T-helper 1 cell treated with Interleukin-12 subunit alpha and Interleukin-12 subunit beta and Interleukin-4 antibody, amounts not matched to agents 30 ng/mL and 1 ng/mL, for 36 hours (primary cell): ENCODE results near the gene FOSB. TPM values are rescaled to one million over a fixed set of nuclear protein-coding genes. Genes with fewer than 3 reads are reported as not detected.

Experiments
- intact Hi-C: fragments of 100-400 bp; cut with micrococcal nuclease; formaldehyde crosslinking; loops from one replicate; pipeline ENCODE4 v1.15.1; 2024
- total RNA-seq: library from RNA; stranded (reverse); gene quantifications from 2 replicates; pipeline ENCODE4 v1.2.3, GENCODE V29; 2022

The FOSB gene
- total RNA-seq, 1 donor from 2014 or later = 6.4 TPM

DNA sequence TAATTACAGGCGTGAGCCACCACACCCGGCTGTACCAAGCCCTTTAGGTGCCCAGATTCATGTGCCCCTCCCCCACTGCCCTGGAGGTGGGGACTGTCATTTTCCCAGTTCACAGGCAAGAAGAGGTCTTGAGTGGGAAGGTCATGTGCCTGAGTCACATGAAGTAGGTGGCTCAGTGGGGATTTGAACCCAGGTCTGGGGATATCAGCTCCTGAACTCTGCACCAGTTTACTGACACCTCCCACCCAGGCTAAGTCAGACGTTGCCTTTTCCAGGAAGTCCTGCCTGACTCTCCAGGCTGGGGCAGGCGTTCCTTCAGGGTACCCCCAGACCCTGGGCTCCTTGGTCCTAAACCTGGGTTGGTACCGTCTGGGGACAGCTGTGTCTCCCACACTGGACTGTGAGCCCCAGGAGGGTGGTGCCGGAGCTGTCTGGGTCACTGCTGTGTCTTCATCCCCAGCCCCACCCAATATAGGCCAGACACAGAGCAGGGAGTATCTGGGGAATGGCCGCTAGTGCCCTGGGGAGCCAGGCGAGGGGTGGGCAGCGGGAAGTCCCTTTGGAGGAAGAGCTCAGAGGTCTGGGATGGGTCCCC is 48.1 kb downstream of the FOSB start:
- intact Hi-C loops = loop anchor here (1.0 kb wide), 1 partner anchor 9 kb away; the partner anchor contains the start of gene VASP

DNA sequence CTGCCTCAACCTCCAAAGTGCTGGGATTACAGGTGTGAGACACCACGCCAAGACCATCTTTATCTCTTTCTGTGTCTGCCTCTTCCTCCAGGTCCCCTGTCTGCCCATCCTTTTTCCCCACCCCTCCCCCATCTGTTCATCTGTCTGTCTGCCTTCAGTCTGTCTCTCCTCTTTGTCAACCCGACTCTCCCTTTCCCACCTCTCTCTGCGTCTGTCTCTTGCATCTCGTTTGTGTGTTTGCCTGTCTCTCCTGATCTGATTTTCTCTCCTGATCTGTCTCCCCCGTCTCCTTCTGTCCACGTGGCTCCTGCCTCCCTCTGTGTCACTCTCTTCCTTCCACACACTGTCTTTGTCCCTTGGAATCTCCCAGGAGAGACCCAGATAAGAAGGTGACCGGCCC is 49.4 kb downstream of the FOSB start:
- intact Hi-C loops = no loop called here

DNA sequence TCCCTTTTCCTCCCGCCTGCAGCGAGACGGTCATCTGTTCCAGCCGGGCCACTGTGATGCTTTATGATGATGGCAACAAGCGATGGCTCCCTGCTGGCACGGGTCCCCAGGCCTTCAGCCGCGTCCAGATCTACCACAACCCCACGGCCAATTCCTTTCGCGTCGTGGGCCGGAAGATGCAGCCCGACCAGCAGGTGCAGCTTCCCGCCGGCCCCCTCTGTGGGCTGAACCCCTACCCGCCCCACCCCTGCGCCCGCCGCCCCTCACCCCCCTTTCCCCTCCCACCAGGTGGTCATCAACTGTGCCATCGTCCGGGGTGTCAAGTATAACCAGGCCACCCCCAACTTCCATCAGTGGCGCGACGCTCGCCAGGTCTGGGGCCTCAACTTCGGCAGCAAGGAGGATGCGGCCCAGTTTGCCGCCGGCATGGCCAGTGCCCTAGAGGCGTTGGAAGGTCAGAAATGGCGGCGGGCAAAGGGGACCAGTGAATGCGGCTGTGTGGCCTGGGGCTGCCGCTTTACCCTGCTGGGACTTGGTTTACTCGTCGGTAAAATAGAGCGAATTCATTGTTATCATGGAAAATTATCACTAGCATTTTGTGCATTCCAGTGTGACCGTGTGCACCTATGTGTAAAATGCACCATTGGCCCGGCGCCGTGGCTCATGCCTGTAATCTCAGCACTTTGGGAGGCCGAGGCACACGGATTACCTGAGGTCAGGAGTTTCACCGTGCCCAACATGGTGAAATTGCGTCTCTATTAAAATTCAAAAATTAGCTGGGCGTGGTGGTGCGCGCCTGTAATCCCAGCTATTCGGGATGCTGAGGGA is 50.1 kb downstream of the FOSB start:
- intact Hi-C loops = no loop called here

DNA sequence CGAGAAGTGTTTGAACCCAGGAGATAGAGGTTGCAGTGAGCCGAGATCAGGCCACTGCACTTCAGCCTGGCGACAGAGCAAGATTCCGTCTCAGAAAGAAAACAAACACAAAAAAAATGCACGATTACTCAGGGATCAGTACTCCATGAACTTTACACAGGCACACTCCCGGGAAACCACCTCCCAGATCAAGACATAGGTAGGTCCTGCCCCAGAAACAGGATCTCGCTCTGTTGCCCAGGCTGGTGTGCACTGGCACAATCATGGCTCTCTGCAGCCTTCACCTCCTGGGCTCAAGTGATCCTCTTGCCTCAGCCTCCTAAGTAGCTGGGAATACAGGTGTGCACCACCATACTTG is 50.7 kb downstream of the FOSB start:
- intact Hi-C loops = no loop called here

DNA sequence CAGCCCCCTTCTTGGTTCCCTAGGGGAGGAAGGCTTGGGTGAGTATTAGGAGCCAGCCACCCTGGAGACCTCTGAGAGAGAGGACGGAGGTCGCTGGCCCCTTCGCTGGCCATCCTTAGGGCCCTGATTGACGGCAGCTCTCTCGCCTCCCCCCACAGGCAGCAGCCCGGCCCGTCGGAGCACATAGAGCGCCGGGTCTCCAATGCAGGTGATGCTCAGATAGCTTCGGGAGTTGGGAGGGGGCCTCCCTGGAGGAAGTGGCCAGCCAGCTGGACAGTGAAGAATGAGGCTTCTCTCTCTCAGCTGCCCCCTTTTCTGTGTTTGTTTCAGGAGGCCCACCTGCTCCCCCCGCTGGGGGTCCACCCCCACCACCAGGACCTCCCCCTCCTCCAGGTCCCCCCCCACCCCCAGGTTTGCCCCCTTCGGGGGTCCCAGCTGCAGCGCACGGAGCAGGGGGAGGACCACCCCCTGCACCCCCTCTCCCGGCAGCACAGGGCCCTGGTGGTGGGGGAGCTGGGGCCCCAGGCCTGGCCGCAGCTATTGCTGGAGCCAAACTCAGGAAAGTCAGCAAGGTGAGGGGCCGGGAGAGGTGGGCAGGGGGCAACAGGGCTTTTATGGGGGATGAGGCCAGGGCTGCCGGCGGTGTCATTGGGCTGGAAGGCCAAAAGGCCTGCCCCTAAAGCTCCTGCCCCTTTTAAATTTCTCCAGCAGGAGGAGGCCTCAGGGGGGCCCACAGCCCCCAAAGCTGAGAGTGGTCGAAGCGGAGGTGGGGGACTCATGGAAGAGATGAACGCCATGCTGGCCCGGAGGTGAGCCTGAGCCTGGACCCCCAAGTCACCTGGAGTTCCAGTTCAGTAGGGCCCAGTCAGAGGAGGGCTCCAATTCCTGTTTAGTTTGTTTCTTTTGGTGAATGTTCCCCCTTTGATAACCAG is 54.5 kb downstream of the FOSB start:
- intact Hi-C loops = no loop called here

DNA sequence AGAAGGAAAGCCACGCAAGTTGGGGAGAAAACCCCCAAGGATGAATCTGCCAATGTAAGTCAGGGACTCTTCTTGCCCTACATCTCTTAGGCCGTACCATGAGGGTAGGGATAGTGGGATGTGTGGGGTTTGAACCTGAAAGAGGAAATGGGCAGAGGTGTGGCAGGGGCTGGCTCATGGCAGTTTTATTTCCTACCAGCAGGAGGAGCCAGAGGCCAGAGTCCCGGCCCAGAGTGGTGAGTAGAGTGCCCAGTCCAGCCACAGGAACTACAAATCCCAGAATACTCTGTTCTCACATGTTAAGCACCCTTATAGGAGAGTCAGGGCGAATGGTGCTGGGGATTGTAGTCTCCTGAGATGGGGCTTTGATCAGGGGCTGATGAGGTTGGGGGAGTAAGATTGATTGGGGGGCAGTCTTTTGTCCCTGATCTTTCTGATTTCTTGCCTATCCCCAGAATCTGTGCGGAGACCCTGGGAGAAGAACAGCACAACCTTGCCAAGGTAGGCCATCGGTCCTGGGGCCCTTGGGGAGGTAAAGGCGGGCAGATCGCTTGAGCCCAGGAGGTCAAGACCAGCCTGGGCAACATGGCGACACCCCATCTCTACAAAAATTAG is 56.0 kb downstream of the FOSB start:
- intact Hi-C loops = loop anchor here (1.0 kb wide), 7 partner anchors 14 to 169 kb away; partner anchors contain the start of genes OPA3 and QPCTL

DNA sequence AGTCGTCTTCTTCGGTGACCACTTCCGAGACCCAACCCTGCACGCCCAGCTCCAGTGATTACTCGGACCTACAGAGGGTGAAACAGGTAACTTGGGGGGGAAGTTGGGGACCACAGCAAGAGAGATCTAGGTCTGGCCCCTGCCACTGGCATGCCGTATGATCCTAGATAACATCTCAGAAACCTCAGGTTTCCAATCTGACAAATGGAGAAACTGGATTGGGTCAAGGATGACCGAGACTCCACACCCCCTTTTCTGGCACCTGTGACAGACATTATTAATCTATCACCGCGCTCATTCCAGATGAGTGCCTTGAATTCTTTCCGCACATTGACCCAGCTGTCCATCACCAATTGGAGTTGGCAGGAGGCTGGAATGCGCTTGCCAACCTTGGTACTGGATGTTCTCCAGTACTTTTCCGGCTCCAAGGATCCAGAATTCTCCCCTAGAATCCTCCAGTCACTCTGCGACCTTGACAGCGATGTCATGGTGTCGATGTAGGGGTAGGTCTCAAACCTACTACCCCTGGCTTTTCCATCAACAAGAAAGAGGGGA is 56.9 kb downstream of the FOSB start:
- intact Hi-C loops = no loop called here

Other genes with a start within 250 kb of the FOSB start
- gene EXOC3L2, start 222.6 kb upstream of the FOSB start, total RNA-seq = not detected in 2 replicates
- 25.8 and 29.4 TPM in 2 replicates for gene MARK4, start 216.7 kb upstream of the FOSB start, total RNA-seq
- not detected in 2 replicates for gene CKM, start 145.1 kb upstream of the FOSB start, total RNA-seq
- not detected in 2 replicates for gene KLC3, start 127.2 kb upstream of the FOSB start, total RNA-seq
- 22.0 and 23.4 TPM in 2 replicates for gene ERCC2, start 97.4 kb upstream of the FOSB start, total RNA-seq
- gene PPP1R13L, start 62.9 kb upstream of the FOSB start, total RNA-seq = 10.6 and 11.8 TPM in 2 replicates
- 8.2 and 9.2 TPM in 2 replicates for gene POLR1G, start 61.4 kb upstream of the FOSB start, total RNA-seq
- gene ERCC1, start 44.1 kb upstream of the FOSB start, total RNA-seq = 86.2 and 88.5 TPM in 2 replicates
- 2.4 and 2.9 TPM in 2 replicates for gene RTN2, start 29.1 kb downstream of the FOSB start, total RNA-seq
- gene PPM1N, start 30.4 kb downstream of the FOSB start, total RNA-seq = 1.0 and 1.4 TPM in 2 replicates
- 265 and 267 TPM in 2 replicates for gene VASP, start 39.5 kb downstream of the FOSB start, total RNA-seq
- 14.8 and 15.0 TPM in 2 replicates for gene OPA3, start 116.8 kb downstream of the FOSB start, total RNA-seq
- gene GPR4, start 134.2 kb downstream of the FOSB start, total RNA-seq = not detected in 2 replicates
- gene EML2, start 171.4 kb downstream of the FOSB start, total RNA-seq = 113 and 120 TPM in 2 replicates
- 4.2 and 5.3 TPM in 2 replicates for gene GIPR, start 200.2 kb downstream of the FOSB start, total RNA-seq
- gene SNRPD2, start 224.0 kb downstream of the FOSB start, total RNA-seq = 489 and 509 TPM in 2 replicates
- 6.4 and 10.2 TPM in 2 replicates for gene QPCTL, start 224.7 kb downstream of the FOSB start, total RNA-seq